ENCODE results near the gene KRTAP10-12.
A peak's percentile ranks its signal among the peaks of the same experiment; 100 is the strongest.

The KRTAP10-12 gene

DNA sequence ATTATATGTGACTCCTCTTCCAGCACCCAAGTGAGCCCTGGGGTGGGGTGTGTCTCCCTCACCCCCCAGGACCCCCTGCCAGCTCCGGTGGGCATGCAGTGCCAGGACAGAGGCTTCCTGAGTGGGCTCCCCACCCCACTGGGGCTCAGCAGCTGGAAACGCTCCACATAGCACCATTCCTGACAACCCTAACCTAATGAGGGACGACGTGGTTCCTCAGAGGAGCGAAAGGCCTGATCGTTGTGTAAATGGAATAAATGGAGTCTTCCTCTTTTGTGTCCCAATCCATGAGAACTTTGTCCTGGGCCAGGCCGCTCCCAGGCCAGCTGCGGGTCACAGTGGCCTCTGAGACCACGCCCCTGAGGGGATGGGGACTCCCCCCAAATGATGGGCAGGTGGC lies 16.2 kb downstream of the KRTAP10-12 start:
- DNase-seq, result no peak

DNA sequence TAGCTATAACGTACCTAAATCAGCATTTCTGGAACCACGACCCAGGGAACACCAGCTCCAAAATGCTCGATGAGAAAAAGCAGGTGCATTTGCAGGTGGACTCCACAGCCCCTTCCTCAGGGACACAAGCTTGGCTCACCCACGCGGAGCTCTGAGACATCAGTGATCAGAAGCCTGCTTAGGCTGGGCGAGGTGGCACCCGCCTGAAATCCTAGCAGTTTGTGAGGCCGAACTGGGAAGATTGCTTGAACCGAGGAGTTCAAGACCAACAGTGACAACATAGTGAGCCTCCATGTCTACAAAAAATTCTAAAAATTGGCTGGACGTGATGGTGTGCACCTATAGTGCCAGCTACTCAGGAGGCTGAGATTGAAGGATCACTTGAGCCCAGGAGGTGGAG lies 16.9 kb downstream of the KRTAP10-12 start:
- no peak for DNase-seq

DNA sequence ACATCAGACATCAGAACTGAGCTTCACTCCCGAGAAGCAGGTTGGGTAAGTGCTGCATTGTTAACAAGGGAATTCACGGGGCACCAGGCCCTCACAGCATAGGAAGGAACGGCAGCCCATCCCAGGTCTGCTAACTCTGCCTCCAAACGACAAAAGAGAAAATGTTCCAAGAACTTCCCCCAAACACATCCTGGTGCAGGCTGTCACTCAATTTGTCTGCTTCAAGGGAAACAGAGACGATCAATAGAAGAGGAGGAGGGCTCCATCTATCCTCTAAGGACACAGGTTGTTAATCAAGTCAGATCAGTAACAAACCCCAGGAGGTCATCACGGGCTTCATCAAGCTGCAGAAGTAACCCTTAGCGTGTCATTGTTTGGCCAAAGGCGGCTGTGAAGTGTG lies 17.9 kb downstream of the KRTAP10-12 start:
- no peak for DNase-seq

DNA sequence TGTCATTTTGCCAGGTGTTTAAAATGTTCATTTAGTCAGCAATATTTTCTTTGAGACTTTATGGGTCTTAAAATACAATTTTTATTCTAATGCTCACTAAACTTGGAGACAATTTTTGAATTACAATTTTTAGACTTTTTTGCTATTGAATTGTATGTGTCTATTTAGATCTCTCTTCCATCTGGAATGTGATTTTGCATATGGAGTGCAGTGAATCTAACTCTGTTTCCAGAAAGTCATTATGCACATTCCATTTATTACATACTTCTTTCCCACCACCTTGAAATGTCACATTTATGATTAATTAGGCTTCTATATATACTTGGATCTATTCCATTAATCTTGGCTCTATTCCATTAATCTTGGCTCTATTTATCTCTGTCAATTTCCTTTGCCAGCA lies 20.0 kb downstream of the KRTAP10-12 start:
- DNase-seq, result no peak

DNA sequence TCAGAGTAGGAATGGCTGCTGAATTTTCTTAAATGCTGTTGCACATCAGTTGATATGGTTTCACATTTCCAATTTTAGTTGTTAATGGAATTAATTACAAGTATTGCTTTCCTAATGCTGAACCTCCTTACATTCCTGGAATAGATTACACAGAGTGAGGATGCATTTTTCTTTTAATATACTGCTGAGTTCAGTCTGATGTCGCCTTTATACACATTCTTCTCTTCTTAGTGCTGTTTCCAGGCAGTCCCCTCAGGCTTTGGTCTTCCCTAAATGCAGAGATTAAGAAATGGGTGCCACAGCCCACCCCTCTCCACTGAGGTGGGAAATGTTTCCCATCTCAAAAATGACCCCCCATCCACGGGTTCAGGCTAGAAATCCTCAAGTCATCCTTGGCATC lies 21.1 kb downstream of the KRTAP10-12 start:
- no peak for DNase-seq

DNA sequence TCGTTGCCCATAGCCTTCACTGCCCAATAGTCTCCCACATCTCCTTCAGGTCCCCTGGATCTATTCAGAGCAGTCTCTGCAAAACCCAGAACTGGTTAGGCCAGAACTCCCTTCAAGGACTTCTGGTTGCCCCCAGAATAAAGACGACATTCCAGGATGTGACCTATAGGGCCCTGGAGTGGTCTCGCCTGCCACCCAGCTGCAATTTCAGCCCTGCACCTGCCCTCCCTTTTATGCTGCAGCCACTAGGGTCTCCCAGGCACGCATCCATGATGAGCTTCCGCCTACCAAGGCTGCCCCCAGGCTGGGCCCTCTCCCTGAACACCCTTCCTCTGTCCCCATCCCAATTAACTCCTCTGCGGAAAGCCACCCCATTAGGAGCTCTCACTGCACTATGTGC lies 21.6 kb downstream of the KRTAP10-12 start:
- DNase-seq, result no peak

DNA sequence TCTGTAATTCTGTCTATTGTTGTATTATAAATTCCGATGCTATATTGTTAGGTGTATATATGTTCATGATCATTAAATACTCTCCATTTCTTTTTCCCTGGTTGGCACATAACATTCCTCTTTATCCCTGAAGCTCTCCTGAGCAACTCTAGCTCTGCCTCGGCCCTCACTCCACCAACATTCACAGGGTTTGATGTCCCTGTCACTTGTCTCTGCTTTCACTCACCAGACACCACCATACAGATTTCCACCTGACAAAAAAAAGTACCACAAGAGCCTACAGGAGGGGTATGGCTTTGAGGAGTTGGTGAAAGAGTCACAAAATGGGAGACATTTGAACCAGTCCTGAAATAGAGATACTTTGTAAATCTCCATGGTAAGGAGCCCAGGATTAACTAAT lies 23.2 kb downstream of the KRTAP10-12 start:
- DNase-seq, result no peak

DNA sequence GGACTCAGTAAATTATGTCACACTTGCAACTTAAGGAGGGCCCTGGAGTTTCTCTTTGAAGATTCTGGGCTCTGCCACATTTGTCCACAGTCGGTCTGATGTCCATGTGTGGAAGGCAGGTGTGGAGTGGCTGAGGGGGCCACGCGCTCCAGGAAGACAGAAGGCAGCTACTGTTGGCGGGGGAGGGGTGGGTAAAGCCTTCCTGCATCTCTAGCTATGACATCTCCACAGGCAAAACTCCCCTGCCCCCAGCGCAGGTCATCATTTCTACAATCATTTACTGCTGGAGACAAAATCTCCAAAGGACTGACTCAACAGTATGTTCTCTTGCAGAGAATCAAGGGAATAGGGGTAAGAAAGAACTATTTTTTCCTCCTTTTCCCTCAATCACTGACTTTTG lies 25.8 kb downstream of the KRTAP10-12 start:
- DNase-seq, result no peak

DNA sequence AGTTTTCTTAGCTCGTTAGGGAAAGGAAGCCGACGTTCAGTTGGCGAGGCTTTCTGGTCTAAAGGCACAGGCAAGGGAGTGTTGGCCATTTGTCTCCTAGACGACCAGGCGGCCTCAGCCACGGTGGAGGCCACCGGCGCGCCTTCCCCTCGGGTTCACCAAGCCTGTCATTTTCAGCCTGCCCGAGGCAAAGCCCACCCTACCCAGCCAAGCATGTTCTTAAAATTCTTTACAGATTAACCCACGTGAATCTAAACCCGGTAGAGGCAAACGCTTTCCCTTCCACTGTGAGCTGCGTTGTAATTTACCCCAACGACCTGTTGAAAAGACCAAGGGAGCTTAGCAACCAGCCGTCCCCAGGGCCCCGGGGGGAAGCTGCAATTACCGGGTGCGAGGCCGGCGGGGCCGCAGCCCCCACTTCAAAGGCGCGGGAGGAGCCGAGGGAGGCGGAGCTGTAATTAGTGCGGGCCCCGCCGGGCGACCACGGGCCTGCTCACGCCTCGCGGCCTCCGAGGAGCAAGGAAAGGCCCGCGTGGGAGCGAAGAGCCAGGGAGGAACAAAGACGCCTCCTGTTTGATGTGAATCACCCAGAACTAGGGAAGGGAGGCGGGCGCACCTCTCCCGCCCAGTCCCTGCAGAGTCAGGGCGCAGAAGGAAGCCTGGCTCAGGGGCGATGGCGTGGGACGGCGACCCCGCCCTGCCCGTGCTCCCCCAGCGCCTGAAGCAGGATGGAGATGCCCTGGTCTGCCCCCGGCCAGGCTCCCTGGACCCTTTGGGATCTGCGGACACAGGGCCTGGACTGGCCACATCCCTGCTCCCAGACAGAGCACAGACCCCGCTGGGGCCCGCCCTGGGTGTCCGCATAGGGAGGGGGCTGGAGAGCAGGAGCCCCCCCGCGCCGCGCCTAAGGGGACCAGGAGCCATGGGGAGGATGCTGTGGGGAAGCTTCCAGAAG lies 26.5 kb downstream of the KRTAP10-12 start:
- DNase-seq, result peak in 1 of 2 experiments; percentile 2

DNA sequence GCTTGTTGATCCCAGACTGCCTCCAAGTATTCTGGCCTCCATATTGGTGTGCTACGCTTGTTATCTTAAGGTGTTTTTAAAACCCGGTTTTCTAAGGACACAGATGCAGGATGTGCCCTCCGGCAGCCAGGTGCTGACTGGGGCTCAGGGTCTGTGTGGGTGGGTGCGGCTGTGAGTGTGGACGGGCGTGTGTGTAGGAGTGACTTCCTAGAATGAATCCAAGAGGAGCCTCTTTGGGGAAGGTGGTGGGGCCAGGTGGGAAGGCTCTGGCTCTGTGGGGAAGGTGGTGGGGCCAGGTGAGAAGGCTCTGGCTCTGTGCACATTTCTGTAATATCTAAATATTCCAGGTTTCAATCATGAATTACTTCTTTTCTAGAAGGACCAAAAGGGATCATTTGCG lies 27.2 kb downstream of the KRTAP10-12 start:
- no peak for DNase-seq

DNA sequence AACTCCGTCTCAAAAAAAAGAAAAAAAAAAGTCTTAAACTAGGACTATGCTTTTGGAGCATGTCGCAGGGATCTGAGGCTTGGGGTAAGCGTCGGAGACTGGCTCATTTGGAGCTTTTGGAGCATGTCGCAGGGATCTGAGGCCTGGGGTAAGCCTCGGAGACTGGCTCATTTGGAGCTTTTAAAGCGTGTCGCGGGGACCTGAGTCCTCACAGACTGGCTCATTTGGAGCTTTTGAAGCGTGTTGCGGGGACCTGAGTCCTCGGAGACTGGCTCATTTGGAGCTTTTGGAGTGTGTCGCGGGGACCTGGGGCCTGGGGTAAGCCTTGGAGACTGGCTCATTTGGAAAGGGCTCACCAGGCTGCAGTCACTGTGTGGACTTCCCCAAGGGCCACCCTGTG lies 28.0 kb downstream of the KRTAP10-12 start:
- DNase-seq, result no peak

DNA sequence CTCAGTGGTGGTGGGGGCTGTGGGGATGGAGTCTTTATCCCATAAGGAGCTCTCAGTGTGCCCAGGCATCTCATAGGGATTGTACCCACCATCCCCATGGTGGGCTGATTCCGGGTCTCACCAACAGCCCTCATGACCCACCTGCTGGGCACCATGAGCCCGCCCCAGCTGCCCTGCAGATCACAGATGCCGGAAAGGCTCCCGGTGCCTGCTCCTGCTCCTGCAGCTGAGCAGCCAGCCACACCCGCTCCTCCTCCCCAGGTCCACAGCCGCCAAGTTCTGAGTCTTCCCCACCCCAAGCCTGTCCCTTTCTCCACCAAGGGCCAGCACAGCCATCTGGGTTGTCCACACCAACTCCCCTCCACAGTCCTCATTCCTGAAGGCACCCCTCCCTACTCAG lies 29.9 kb downstream of the KRTAP10-12 start:
- no peak for DNase-seq

DNA sequence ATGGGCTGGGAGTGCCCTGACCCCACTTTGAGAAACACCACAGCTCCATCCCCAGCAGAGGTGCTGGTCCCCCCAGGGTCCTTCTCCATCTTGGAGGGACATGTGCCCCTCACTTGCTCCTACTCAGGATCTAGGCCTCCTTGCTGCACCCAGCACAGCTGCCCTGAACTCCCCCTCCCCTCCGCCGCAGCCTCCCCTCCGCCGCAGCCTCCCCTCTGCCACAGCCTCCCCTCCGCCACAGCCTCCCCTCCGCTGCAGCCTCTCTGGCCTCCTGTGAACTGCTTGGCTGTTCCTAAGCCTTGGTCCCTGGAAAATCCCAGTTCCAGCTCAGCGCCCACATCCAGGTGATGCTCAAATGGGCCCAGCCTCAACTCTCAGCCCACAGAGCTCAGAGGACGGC lies 30.3 kb downstream of the KRTAP10-12 start:
- no peak for DNase-seq

DNA sequence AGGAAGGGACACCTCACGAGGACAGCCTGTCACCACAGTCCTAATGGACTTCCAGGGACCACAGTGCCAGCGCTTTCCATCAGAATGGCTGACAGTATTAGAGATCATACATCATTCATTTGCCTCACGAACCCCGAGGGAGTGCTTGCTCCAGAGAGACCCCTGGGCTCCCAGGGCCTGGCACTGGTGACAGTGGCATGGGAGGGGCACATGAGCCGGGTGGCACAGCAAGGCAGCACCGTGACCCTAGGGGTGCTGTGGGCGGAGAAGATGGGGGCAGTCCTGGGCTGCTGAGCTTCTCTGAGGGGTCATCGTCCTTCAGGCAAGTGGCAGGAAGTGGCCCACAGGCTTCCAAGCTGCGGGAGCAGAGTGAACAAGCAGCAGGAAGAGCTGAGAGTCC lies 30.8 kb downstream of the KRTAP10-12 start:
- DNase-seq, result no peak

DNA sequence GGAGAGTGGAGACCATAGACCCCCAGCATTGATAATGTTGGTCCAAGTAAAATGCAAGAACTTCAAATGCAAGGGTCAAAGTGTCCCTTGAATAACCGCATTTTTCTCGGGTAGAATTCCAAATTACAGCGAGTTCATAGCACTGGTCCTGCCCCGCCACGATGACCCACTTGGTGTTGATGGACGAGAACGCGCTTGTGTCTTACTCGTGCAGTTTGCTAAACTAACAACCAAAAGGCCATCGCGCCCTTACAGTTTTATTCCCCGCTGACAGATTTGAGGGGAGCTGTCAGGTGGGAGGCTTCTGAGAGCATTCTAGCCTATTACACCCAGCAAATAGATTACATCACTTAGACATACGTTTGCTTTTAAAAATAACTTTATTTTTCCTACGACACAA lies 31.7 kb downstream of the KRTAP10-12 start:
- DNase-seq, result no peak

DNA sequence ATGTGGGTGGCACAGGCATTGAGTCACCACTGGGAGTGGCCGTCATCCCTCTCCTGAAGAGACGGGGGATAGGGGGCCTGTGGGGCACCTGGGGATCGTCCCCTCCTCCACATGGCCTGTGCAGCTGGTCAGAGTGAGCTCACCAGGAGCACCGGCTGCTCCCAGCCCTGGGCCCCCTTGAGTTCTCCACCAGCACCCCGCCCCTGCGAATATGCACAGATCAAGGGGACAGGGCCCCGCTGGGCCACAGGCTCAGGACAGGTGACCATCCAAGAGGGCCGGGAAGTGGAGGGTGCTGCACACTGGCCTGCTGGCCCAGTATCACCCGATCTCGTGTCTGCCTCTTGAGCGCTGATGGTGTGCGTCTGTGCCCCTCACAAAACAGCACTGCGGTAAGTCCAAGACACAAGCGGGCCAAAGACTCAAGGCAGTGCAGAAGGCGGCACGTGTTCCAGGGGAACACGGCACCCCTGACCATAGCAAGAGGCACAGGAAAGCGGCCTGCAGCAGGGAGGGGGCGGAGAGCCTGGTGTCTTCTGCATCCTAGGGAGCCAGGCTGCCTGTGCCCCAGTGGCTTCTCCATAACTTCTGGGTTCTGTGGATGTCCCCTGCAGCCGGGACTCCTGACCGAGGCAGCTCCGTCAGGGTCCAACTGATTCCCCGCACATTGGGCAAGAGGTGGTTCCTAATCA lies 32.5 kb downstream of the KRTAP10-12 start:
- no peak for DNase-seq

DNA sequence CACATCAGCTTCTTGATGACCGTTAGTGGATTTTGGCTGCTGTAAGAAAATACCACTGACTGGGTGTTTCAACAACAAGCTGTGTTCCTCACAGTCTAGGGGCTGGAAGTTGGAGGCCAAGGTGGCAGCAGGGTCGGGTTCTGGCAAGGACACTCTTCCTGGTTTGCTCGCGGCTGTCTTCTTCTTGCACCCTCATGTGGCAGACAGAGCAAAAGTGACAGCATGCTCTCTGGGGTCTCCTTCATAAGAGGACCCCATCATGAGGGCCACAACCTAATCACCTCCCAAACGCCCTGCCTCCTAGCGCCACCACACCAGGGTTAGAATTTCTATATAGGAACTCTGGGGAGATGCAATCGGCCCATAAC lies 33.0 kb downstream of the KRTAP10-12 start:
- no peak for DNase-seq

DNA sequence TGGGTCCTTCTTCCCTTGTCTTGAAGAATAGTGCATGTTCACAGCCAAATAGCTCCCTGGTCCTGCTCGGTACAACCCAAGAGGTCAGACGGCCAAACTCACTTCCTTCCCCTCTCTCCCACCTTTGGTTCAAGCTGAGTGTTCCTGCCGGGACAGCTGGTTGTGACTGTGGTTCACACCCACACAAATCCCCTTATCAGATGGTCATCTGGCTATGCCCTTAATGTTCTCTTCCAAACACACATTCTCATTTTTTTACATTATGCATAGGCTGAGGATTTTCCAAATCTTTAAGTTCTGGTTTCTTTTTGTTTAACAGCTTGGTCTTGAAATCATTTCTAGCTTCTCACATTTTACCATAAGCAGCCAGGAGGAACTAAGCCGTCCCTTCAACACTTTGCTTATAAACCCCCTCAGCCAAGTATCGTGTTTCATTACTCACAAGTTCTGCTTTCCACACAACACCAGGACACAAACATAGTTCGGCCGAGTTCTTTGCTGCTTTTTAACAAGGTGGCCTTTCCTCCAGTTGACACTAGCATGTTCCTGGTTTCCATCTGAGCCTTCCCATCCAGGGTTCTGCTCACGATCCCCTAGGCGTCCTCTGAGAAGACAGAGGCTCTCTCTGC lies 34.1 kb downstream of the KRTAP10-12 start:
- DNase-seq, result no peak

DNA sequence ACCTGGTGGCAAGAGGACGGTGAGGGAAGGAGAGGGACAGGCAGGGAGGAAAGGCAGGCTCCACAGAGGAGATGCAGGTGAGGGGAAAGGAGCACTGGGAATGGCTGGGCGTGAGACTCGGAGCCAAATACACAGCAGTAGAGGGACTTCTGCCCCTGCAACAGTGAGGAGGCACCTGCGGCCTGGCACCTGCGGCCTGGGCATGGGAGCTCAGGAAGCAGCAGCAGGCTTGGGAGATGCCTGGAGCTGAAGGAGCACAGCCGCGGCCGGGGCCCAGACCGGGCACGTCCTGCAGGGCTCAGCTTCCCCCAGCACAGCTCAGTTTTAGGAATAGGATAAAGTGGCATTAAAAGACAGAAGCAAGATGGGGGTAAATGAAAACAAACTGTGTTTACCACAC lies 35.3 kb downstream of the KRTAP10-12 start:
- no peak for DNase-seq

DNA sequence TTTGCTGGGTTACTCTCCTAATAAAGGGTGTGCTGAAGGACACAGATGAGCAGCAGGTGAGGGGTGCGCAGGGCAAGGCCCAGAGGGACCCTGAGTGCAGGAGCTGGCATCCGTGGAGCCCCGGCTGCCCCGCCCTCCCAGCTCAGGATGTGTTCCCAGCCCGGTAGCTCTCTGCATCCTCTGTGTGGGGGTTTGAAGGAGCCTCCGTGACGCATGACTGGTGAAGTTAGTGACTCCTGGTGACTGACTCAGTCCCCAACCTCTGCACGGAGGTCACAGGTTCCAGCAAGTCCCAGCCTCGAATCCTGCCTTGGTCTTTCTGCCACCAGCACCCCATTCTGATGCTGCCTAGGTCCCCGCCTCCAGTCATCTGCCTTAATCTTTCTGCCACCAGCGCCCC lies 36.0 kb downstream of the KRTAP10-12 start:
- DNase-seq, result no peak

DNA sequence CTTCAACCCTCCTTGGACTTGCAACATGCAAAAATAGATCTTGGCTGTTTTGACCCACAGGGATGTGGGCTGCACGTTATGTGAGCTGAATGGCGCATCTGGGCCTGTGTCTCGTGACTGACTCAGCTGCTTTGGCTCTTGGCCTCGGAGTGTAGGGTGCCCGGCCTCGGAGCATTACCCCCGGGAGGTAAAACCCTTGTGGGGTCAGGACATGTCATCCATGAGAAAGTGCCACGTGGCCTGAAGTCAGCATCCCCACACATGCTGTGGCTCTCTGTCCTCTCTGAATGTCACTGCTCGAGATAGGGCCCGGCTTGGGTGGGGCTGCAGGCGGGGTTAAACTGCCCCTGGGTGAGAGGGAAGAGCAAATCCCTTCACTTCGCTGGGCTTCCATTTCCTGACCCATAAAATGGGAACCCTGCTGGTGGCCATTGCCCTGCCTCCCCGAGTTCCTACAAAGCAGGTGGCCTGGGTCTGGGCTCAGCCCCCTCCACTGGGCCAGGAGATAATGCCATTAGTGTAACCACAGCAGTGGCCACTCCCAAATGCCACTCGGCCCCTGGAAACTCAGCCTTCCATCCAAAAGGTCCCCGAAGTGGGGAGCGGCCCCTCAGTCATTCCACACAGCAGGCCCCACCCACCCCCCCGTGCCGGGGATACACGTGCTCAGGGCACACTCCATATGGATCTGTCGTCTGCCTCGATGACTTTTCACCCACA lies 37.2 kb downstream of the KRTAP10-12 start:
- DNase-seq, result no peak

DNA sequence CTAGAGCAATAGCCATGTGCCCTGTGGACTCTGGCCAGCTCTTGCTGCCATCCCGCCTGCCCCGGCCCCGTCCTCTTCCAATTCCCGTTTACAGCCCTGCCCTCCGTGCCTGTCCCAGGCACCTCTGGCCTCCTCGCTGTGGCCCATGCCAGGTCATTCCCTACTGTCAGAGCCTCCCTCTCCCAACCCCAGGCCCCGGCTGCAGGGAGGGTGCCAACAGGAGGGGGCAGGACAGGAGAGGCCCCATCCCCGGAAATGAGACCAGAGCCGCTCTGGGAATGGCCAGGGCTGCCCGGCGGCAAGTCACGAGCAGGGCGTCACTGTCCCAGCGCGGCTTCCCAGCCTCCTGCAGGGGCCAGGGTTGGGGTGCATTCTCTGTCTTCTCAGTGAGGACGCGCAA lies 37.9 kb downstream of the KRTAP10-12 start:
- DNase-seq, result no peak

DNA sequence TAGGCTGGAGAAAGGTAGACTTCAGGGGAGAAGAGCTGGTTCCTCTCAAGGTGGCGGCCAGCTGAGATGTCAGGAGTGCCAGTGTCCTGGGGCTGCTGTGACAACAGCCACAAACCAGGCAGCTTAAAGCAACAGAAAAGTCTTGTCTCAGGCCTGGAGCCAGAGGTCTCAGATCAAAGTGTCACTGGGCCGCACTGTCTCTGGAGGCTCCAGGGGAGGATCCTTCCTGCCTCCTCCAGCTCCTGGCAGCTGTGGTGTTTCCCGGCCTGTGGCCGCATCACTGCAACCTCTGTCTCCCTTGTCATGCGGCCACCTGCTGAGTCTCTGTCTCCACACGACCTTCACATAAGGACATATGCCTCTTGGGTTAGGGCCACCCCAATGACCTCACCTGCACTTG lies 38.8 kb downstream of the KRTAP10-12 start:
- DNase-seq, result no peak
